Osteocyte (in vitro differentiated cells): ENCODE data around the gene MYO3B. TPM values are rescaled to one million over a fixed set of nuclear protein-coding genes. Genes with fewer than 3 reads are reported as not detected.

Experiments
- DNase-seq: peaks from one replicate; pipeline ENCODE4 v3.0.0; 2021; ENCODE audit warnings: mixed read lengths; ENCODE audit not compliant: unreplicated experiment; ENCODE audit errors: extremely low spot score
- H3K27ac Mint-ChIP-seq: one replicate; pipeline ENCODE4 v1.8.0; 2021; ENCODE audit warnings: mild to moderate bottlenecking, mixed read lengths; ENCODE audit not compliant: unreplicated experiment
- H3K27me3 Mint-ChIP-seq: one replicate; pipeline ENCODE4 v1.8.0; 2021; ENCODE audit warnings: mixed read lengths; ENCODE audit not compliant: unreplicated experiment
- H3K36me3 Mint-ChIP-seq: one replicate; pipeline ENCODE4 v1.8.0; 2021; ENCODE audit warnings: mixed read lengths; ENCODE audit not compliant: unreplicated experiment
- H3K4me1 Mint-ChIP-seq: one replicate; pipeline ENCODE4 v1.8.0; 2021; ENCODE audit warnings: mixed read lengths; ENCODE audit not compliant: unreplicated experiment
- H3K4me3 Mint-ChIP-seq: one replicate; pipeline ENCODE4 v1.8.0; 2021; ENCODE audit warnings: mild to moderate bottlenecking, moderate library complexity, mixed read lengths; ENCODE audit not compliant: unreplicated experiment
- H3K9me3 Mint-ChIP-seq: one replicate; pipeline ENCODE4 v1.8.0; 2021; ENCODE audit warnings: mixed read lengths; ENCODE audit not compliant: unreplicated experiment
- CTCF ChIP-seq: fragments of 200-600 bp; sonication (generic); IDR thresholded peaks from 2 replicates; pipeline ENCODE4 v1.5.0; 2021; ENCODE audit warnings: antibody characterized with exemption, mild to moderate bottlenecking, moderate library complexity
- total RNA-seq: library from RNA; stranded (reverse); gene quantifications from 2 replicates; pipeline ENCODE4 v1.2.1, GENCODE V29; 2021

Gene MYO3B
- total RNA-seq, 1 donor from 2014 or later = not detected

GRCh38 chr2:170202437-170202836 lies 24.5 kb downstream of the MYO3B start:
- no peaks in the 10 kb centered on the region for H3K36me3 Mint-ChIP-seq
- H3K27ac Mint-ChIP-seq = no peak overlapping the region
- no peaks in the 10 kb centered on the region for H3K9me3 Mint-ChIP-seq
- H3K27me3 Mint-ChIP-seq = peaks cover 24% of the 10 kb centered on the region
- H3K4me3 Mint-ChIP-seq = no peak overlapping the region
- no peak for TF ChIP-seq CTCF
- no peak for DNase-seq
- H3K4me1 Mint-ChIP-seq = no peaks in the 10 kb centered on the region

- no peak for DNase-seq
- Mint-ChIP-seq H3K4me3 (no peak overlapping the region), H3K27ac (no peak overlapping the region), H3K36me3 (no peaks in the 10 kb centered on the region), H3K27me3 (peaks cover 10% of the 10 kb centered on the region), H3K9me3 (no peaks in the 10 kb centered on the region), H3K4me1 (no peaks in the 10 kb centered on the region)
- no peak for TF ChIP-seq CTCF
Measured at GRCh38 chr2:170204298-170204951, 26.5 kb downstream of the MYO3B start.

GRCh38 chr2:170206246-170206645 lies 28.3 kb downstream of the MYO3B start:
- Mint-ChIP-seq H3K9me3 (peaks cover 8% of the 10 kb centered on the region), H3K27me3 (peaks cover 10% of the 10 kb centered on the region), H3K4me1 (no peaks in the 10 kb centered on the region), H3K27ac (no peak overlapping the region), H3K4me3 (no peak overlapping the region), H3K36me3 (no peaks in the 10 kb centered on the region)
- no peak for DNase-seq
- no peak for TF ChIP-seq CTCF

- H3K36me3 Mint-ChIP-seq = no peaks in the 10 kb centered on the region
- H3K27me3 Mint-ChIP-seq = peaks cover 10% of the 10 kb centered on the region
- peaks cover 8% of the 10 kb centered on the region for H3K9me3 Mint-ChIP-seq
- no peak overlapping the region for H3K4me3 Mint-ChIP-seq
- no peak for TF ChIP-seq CTCF
- H3K4me1 Mint-ChIP-seq = no peaks in the 10 kb centered on the region
- no peak for DNase-seq
- no peak overlapping the region for H3K27ac Mint-ChIP-seq
Measured at GRCh38 chr2:170206805-170207407, 29.0 kb downstream of the MYO3B start.

- TF ChIP-seq CTCF = no peak
- Mint-ChIP-seq H3K4me3 (no peak overlapping the region), H3K36me3 (no peaks in the 10 kb centered on the region), H3K27me3 (peaks cover 10% of the 10 kb centered on the region), H3K9me3 (peaks cover 8% of the 10 kb centered on the region), H3K4me1 (peaks cover under 1% of the 10 kb centered on the region), H3K27ac (no peak overlapping the region)
- DNase-seq = no peak
Measured at GRCh38 chr2:170207901-170208300, 30.0 kb downstream of the MYO3B start.
